Breast epithelium (tissue), 4 donors: ENCODE results near the gene PDE6A. TPM values are rescaled to one million over a fixed set of nuclear protein-coding genes. Genes with fewer than 3 reads are reported as not detected.

Experiments
- DNase-seq, 2 donors: peaks; one replicate each; pipeline ENCODE4 v3.0.0-alpha.2; 2019; ENCODE audit warnings: low spot score in 2 of 2
- H3K27ac ChIP-seq, 2 donors: fragments of 200-600 bp; sonication (generic) in 1 of 2; one replicate each; pipeline ENCODE4 v1.5.1; 2016 to 2019; ENCODE audit warnings: mild to moderate bottlenecking in 1 of 2
- H3K27me3 ChIP-seq, 2 donors: fragments of 200-600 bp; sonication (generic) in 1 of 2; one replicate each; pipeline versions ENCODE4 v1.5.1 to v1.6.0; 2017 to 2019; ENCODE audit warnings: control low read depth in 1 of 2, mild to moderate bottlenecking in 1 of 2
- H3K36me3 ChIP-seq: fragments of 200-600 bp; one replicate; pipeline ENCODE4 v1.5.1; 2019
- H3K4me1 ChIP-seq, 2 donors: fragments of 200-600 bp; sonication (generic); one replicate each; pipeline ENCODE4 v1.5.1; 2016 to 2019; ENCODE audit warnings: control low read depth in 1 of 2
- H3K4me3 ChIP-seq, 3 donors: fragments of 200-600 bp; sonication (generic); 1 replicate in 2 of 3; 2 replicates in 1 of 3; pipeline ENCODE4 v1.5.1; 2016 to 2019; ENCODE audit warnings: mild to moderate bottlenecking in 3 of 3, moderate library complexity in 2 of 3
- H3K9me3 ChIP-seq, 2 donors: fragments of 200-600 bp; sonication (generic) in 1 of 2; one replicate each; pipeline ENCODE4 v1.5.1; 2016 to 2019; ENCODE audit warnings: control low read depth in 1 of 2
- POLR2A ChIP-seq: fragments of 450-650 bp; IDR thresholded peaks from one replicate; pipeline ENCODE4 v1.6.1; 2016; ENCODE audit warnings: antibody characterized with exemption, mild to moderate bottlenecking, moderate library complexity
- POLR2AphosphoS5 ChIP-seq, 3 donors: sonication (generic); formaldehyde crosslinking; IDR thresholded peaks; one replicate each; pipeline ENCODE4 v1.6.1; 2017; ENCODE audit warnings: antibody characterized with exemption in 3 of 3
- intact Hi-C: fragments of 100-400 bp; cut with DNase I; formaldehyde crosslinking; loops from one replicate; pipeline ENCODE4 v1.15.1; 2023; ENCODE audit warnings: low total_unique reads
- total RNA-seq, 3 donors: library from RNA; depleted of rRNA; stranded (reverse); fragments of >200 nt; gene quantifications; one replicate each; pipeline ENCODE4 v1.1.0, GENCODE V29; 2016
- TF ChIP-seq, protein P1 (sequence below), 3 donors: fragments of 450-650 bp; IDR thresholded peaks; one replicate each; pipeline ENCODE4 v1.5.1; 2016 to 2017; ENCODE audit warnings: antibody characterized with exemption in 3 of 3, mild to moderate bottlenecking in 3 of 3, moderate library complexity in 3 of 3

PDE6A gene
- total RNA-seq, 3 donors from 2014 or later = under 0.01 to 0.15 TPM; not detected in 1

DNA sequence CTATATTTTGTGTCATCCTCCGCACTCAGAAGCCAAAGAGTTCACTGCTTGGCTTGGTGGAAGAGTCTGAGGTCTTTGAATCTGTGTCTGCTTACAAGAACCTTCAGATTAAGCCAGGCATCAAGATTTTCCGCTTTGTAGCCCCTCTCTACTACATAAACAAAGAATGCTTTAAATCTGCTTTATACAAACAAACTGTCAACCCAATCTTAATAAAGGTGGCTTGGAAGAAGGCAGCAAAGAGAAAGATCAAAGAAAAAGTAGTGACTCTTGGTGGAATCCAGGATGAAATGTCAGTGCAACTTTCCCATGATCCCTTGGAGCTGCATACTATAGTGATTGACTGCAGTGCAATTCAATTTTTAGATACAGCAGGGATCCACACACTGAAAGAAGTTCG, 36.6 kb upstream of the PDE6A start:
- no peak overlapping the region for H3K27ac ChIP-seq
- no peaks in the 10 kb centered on the region for H3K9me3 ChIP-seq
- no peaks in the 10 kb centered on the region for H3K4me1 ChIP-seq
- peaks cover 3% of the 10 kb centered on the region for H3K36me3 ChIP-seq
- H3K4me3 ChIP-seq = no peak overlapping the region
- H3K27me3 ChIP-seq = no peaks in the 10 kb centered on the region
- TF ChIP-seq, protein P1, sequence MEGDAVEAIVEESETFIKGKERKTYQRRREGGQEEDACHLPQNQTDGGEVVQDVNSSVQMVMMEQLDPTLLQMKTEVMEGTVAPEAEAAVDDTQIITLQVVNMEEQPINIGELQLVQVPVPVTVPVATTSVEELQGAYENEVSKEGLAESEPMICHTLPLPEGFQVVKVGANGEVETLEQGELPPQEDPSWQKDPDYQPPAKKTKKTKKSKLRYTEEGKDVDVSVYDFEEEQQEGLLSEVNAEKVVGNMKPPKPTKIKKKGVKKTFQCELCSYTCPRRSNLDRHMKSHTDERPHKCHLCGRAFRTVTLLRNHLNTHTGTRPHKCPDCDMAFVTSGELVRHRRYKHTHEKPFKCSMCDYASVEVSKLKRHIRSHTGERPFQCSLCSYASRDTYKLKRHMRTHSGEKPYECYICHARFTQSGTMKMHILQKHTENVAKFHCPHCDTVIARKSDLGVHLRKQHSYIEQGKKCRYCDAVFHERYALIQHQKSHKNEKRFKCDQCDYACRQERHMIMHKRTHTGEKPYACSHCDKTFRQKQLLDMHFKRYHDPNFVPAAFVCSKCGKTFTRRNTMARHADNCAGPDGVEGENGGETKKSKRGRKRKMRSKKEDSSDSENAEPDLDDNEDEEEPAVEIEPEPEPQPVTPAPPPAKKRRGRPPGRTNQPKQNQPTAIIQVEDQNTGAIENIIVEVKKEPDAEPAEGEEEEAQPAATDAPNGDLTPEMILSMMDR (IDR thresholded peaks at IDR 0.05) = no peak
- TF ChIP-seq POLR2AphosphoS5 (IDR thresholded peaks at IDR 0.05) (no peak), POLR2A (no peak)
- intact Hi-C loops = loop anchor here (10.0 kb wide), 1 partner anchor 146 kb away; no protein-coding TSS in a partner anchor
- DNase-seq = no peak

DNA sequence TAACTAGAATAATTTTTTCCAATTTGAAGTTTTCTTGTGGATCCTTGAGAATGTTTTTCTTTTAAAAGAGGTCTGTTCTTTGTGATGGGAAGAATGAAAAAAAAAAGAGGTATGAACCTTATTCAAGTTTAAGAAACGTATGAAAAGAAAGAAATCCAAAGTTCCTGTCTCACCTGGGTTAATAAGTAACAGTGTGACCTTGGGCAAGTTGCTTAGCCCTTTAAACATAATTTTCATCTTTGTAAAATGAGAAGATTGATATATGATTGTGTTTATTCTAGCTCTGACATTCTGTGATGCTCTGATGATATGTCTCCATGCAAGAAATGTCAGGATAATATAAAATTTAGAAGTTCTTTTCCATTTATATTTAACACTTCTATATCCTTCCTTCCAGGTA, 35.3 kb upstream of the PDE6A start:
- intact Hi-C loops = loop anchor here (10.0 kb wide), 1 partner anchor 145 kb away; no protein-coding TSS in a partner anchor
- H3K9me3 ChIP-seq = no peaks in the 10 kb centered on the region
- no peak for TF ChIP-seq POLR2AphosphoS5 (IDR thresholded peaks at IDR 0.05)
- TF ChIP-seq, protein P1 (IDR thresholded peaks at IDR 0.05) = no peak
- no peak for TF ChIP-seq POLR2A
- H3K27me3 ChIP-seq = no peaks in the 10 kb centered on the region
- H3K4me3 ChIP-seq = no peak overlapping the region
- no peaks in the 10 kb centered on the region for H3K4me1 ChIP-seq
- H3K27ac ChIP-seq = no peak overlapping the region
- H3K36me3 ChIP-seq = peaks cover 3% of the 10 kb centered on the region
- no peak for DNase-seq

DNA sequence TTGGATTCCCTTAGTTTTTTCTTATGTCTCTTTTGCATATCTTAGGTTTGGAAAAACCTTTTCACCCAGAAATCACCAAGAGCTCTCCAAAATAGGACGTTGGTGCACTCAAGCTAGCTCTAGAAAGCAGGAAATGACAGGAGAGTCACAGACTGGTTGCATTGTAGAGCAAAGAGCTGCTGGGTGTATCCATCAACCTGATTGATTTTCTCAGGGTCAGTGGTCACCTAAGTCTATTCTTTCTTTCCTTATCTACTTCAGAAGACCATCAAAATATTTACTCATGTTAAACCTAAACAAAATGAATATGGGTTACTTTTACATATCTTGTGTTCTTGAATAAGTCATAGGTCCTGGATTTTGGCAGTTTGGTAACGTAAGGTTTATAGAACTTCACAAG, 30.8 kb upstream of the PDE6A start:
- Histone ChIP-seq H3K27me3 (no peaks in the 10 kb centered on the region), H3K27ac (no peak overlapping the region), H3K4me1 (no peaks in the 10 kb centered on the region), H3K4me3 (no peak overlapping the region), H3K9me3 (no peaks in the 10 kb centered on the region), H3K36me3 (peaks cover 3% of the 10 kb centered on the region)
- no peak for DNase-seq
- TF ChIP-seq POLR2AphosphoS5 (IDR thresholded peaks at IDR 0.05) = no peak
- TF ChIP-seq, protein P1 (IDR thresholded peaks at IDR 0.05) = no peak
- no peak for TF ChIP-seq POLR2A
- intact Hi-C loops = no loop called here

DNA sequence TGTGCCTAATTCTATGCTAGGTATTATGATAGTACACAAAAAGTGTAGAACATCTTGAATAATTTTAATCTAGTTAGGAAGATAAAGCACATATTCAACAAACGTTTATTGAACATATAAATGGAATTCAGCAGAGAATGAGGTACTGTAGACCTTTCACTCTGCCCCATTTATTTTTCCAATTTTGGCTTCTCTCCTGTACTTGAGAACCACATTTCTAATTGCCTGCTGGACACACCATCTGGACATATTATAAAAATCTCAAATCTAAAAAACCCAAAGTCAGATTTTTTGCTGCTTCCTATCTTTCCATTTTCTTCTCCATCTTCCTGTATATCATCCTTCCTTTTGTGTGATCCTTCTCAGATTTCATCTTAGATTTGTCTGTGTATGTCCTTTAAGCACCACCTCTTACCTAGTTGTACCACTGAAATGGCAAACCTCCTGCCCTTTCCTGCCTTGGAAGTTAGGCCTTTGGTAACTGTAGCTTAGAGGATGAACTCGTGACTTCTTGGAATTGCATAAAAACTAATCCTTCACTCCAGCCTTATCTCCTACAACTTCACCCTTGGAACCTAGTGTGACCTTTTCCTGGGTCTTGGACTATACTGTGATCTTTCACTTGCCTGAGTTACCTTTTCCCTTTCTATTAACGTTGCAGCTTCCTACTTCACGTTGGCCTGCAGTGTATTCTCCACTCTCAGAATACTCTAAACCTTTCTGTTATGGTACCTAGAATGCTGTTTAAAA, 24.8 kb upstream of the PDE6A start:
- Histone ChIP-seq H3K27me3 (no peaks in the 10 kb centered on the region), H3K9me3 (no peaks in the 10 kb centered on the region), H3K4me1 (no peaks in the 10 kb centered on the region), H3K36me3 (no peaks in the 10 kb centered on the region), H3K27ac (no peak overlapping the region), H3K4me3 (no peak overlapping the region)
- TF ChIP-seq POLR2A (no peak), POLR2AphosphoS5 (IDR thresholded peaks at IDR 0.05) (no peak)
- TF ChIP-seq, protein P1 (IDR thresholded peaks at IDR 0.05) = no peak
- no peak for DNase-seq
- intact Hi-C loops = no loop called here

DNA sequence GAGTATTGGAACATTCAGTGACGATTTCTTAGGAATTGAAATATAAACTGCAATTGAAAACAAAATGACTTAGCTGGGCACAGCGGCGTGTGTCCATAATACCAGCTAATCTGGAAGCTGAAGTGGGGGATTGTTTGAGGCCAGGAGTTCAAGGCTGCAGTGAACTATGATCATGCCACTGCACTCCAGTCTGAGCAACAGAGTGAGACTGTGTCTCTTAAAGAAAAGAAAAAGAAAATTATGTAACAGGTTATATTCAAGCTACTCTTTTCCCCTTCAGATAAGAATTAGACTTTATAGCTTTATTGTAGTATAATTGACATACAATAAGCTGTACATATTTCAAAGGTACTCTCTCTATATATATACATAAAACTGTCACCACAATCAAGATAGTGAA, 22.4 kb upstream of the PDE6A start:
- intact Hi-C loops = no loop called here

More for the DNA sequence above, 22.4 kb upstream of the PDE6A start:
- H3K9me3 ChIP-seq = no peaks in the 10 kb centered on the region
- DNase-seq = no peak
- no peaks in the 10 kb centered on the region for H3K36me3 ChIP-seq
- H3K27me3 ChIP-seq = no peaks in the 10 kb centered on the region
- H3K27ac ChIP-seq = no peak overlapping the region
- TF ChIP-seq POLR2A (no peak), POLR2AphosphoS5 (IDR thresholded peaks at IDR 0.05) (no peak)
- TF ChIP-seq, protein P1 (IDR thresholded peaks at IDR 0.05) = no peak
- H3K4me3 ChIP-seq = no peak overlapping the region
- no peaks in the 10 kb centered on the region for H3K4me1 ChIP-seq
